NCI-H2227 treated with DMSO at 0.1 percent for 48 hours (cell line): Measurements from ENCODE around the gene JOSD1.

Source experiments
- DNase-seq: peaks from one replicate; lab custom pipeline; 2025; lab: John Stamatoyannopoulos, UW

JOSD1 gene

GRCh38 chr22:38712486-38713207, 11.9 kb upstream of the JOSD1 start:
- DNase-seq, result no peak

GRCh38 chr22:38710866-38711265, 10.1 kb upstream of the JOSD1 start:
- DNase-seq, result no peak

- DNase-seq, result no peak
These were observed 9.6 kb upstream of the JOSD1 start for GRCh38 chr22:38710351-38710750.

- DNase-seq, result no peak
These were observed 8.6 kb upstream of the JOSD1 start for GRCh38 chr22:38709306-38709705.

DNA sequence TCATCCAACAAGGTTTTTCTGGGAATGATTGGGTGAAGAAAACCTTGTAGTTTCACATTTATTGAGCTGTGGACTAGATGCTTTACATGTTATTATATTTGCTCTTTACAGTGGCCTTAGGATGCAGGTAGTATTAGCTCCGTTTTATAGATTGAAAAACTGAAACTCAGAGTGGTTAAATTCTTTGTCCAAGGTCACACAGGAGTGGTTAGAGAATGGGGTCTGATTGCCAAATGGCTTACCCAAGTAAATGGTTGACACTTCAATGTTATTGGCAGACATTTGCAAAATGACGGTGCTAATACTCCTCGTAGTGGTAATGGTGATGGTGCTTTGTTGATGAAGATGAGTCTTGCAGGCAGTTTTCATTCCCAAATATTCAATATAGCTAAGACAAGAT, 7.2 kb upstream of the JOSD1 start:
- no peak for DNase-seq

- DNase-seq, result no peak
These were observed 6.6 kb upstream of the JOSD1 start for GRCh38 chr22:38707346-38707745.

GRCh38 chr22:38706901-38707195, 6.1 kb upstream of the JOSD1 start:
- no peak for DNase-seq

GRCh38 chr22:38706101-38706900, 5.6 kb upstream of the JOSD1 start:
- no peak for DNase-seq

DNA sequence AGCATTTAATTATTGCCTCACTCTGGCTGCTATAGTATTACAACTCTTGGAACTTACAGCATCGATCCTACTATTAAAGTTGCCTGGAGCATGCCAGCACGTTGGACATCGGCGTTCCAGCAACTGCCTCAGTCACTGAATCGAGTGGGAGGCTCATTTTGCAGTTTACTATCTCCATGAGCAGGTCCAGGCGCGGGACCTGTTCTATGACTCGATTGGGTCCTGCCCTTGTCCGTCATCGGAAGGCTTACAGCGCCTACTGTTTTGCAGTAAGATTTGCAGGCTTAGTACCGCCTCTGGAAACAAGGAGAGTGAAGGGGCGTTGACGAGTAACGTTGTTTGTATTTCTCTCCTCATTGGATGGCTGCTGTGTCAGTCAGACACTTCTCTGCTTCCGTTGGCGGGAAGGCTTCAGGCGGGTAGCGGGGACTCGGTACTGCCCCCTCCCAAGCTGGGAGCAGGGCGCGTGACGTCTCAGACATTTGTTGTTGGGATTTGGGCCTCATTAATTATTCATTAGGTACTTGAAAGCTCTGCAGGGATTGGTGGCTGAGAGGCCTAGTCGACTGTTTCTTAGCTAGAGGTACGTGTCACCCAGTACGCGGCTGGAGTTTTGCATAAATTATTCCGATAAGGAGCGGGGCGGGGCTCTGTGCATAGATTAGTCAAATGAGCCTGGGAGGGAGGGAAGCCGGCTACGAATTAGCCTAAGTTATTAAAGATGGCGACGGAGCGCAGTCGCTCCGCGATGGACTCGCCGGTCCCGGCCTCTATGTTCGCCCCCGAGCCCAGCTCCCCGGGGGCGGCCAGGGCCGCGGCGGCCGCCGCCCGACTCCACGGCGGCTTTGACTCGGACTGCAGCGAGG, 4.7 kb upstream of the JOSD1 start, which contains the start of gene GTPBP1:
TSS of gene GTPBP1 (plus strand) at position 710 of the 866 bp plus-strand sequence. CDS start at position 722, 12 bp downstream.
- peak; percentile 98 for DNase-seq

GRCh38 chr22:38704654-38705234, 4.0 kb upstream of the JOSD1 start:
- DNase-seq, result no peak

- DNase-seq, result no peak
These were observed 414 bp downstream of the JOSD1 start for GRCh38 chr22:38700270-38700788.

DNA sequence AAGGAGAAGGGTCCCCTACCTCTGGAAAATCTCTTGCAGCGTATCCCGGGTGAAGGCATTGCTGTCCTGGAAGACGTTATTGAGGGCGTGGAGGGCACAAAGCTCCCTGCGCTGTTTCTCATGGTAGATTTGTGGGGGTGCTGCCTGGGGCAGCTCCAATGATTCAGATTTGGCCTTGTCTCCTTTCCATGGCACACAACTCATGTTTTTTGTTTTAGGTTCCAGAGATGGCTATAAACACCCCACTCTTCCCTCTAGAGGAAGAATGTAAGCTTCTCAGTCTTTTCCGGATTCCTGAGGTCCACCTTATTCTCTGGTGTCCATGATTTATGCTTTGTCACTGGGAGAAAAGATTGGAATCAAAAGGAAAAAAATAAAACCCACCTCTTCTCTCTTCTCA, 959 bp downstream of the JOSD1 start:
- no peak for DNase-seq

- no peak for DNase-seq
These were observed 1.6 kb downstream of the JOSD1 start for GRCh38 chr22:38699143-38699542.

DNA sequence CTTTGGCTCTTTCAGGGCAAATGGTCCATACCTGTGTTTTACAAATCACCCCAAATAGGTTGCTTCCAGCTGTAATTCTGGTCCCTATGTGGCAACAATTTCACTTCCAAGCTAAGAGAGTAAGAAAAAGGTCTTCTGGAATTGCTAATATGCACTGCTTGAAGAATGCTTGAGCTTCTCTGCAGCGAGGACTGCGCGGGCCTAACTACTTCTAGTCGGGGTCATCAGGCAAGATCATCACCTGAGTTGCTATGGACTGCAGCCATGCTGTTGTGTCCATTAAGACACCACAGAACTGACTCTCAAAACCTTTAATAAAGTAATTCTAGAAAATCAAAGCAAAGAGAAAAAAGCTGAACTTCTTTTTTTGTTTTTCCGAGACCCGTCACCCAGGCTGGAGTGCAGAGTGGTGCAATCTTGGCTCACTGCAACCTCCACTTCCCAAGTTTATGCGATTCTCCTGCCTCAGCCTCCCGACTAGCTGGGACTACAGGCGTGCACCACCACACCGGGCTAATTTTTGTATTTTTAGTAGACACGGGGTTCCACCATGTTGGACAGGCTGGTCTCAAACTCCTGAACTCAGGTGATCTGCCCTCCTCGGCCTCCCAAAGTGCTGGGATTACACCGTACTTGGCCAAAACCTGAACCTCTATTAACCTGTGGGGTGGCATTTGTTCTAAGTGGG, 2.2 kb downstream of the JOSD1 start:
- DNase-seq, result no peak

DNA sequence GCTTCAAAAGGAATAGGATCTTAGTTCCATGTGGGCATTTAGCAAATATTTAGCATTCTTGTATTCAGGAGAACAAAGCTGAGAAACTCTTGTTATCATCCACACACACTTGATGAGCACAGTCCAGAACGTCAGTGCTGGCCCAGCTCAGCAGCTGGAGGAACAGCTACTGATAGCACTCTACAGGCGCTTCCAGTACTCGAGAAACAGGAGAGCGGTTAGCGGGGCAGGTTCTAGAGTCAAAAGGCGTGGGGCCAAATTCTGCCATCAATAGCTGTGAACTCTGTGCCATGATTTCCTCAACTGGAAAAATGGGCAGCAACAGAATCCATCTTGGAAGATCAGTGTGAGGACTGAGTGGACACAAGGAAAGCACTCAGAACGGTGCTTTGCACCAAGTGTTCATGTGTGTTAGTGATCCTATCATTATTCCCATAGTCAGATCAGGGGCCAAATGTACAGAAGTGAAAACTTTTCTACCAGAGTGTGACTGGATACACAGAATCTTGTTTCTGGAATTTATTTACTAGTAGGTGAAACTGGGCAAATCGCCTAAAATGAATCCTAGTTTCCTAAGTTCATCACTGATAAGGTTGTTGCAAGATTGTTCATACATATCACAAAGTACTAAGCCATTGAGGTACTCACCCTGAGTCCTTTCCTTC, 3.2 kb downstream of the JOSD1 start:
- DNase-seq, result no peak

GRCh38 chr22:38696606-38697424, 3.9 kb downstream of the JOSD1 start:
- no peak for DNase-seq

- no peak for DNase-seq
These were observed 5.8 kb downstream of the JOSD1 start for GRCh38 chr22:38694940-38695339.

- DNase-seq, result no peak
These were observed 6.7 kb downstream of the JOSD1 start for GRCh38 chr22:38694049-38694448.

GRCh38 chr22:38689651-38690050, 11.1 kb downstream of the JOSD1 start:
- DNase-seq, result no peak

- DNase-seq, result no peak
These were observed 15.0 kb downstream of the JOSD1 start for GRCh38 chr22:38685761-38686160.
